ENCODE data around the gene SNAPIN.

- TF ChIP-seq CTCF (IDR thresholded peaks at IDR 0.05) = no peak
- TF ChIP-seq EP300 (IDR thresholded peaks at IDR 0.05) = no peak
Observed at GRCh38 chr1:153616144-153616916, 42.2 kb upstream of the SNAPIN start, which contains the start of gene S100A14.

Data from gastroesophageal sphincter (tissue), 3 donors.